ENCODE measurements around the gene GFRA1.
"Not testable (repeated sequence)": the region's sequence is repeated elsewhere in the genome, so short reads cannot be mapped to it uniquely, and the experiment has no call there.

GFRA1 gene

GRCh38 chr10:116052522-116052921 lies 220.5 kb downstream of the GFRA1 start:
- WGBS, 2 experiments (ENCODE audit: insufficient coverage in 2 of 2) = 80% methylated on average over 1 of the region's 3 CpGs; no CpG with 5 or more reads in 1 of the 2 experiments
- not testable (repeated sequence) for H3K36me3 ChIP-seq (ENCODE audit: control insufficient read depth, insufficient read depth, low read length); H3K27ac ChIP-seq (ENCODE audit: low read depth, low read length, severe bottlenecking); H3K9me3 ChIP-seq (ENCODE audit: control insufficient read depth, low read length); H3K4me1 ChIP-seq (ENCODE audit: control insufficient read depth, insufficient read depth, low read length, poor library complexity, severe bottlenecking); H3K4me3 ChIP-seq (ENCODE audit: extremely low read depth, insufficient read depth, low read length, poor library complexity, severe bottlenecking)

GRCh38 chr10:116049974-116050304 lies 223.1 kb downstream of the GFRA1 start:
- no peaks in the 10 kb centered on the region for H3K36me3 ChIP-seq (ENCODE audit: control insufficient read depth, insufficient read depth, low read length)
- H3K4me1 ChIP-seq (ENCODE audit: control insufficient read depth, insufficient read depth, low read length, poor library complexity, severe bottlenecking) = no peaks in the 10 kb centered on the region
- H3K27ac ChIP-seq (ENCODE audit: low read depth, low read length, severe bottlenecking) = no peak overlapping the region
- H3K4me3 ChIP-seq (ENCODE audit: extremely low read depth, insufficient read depth, low read length, poor library complexity, severe bottlenecking) = no peak overlapping the region
- WGBS, 2 experiments (ENCODE audit: insufficient coverage in 2 of 2) = 89 to 98% methylated on average over 4 to 5 of the region's 5 CpGs
- H3K9me3 ChIP-seq (ENCODE audit: control insufficient read depth, low read length) = no peaks in the 10 kb centered on the region

- H3K4me3 ChIP-seq (ENCODE audit: extremely low read depth, insufficient read depth, low read length, poor library complexity, severe bottlenecking) = no peak overlapping the region
- WGBS, 2 experiments (ENCODE audit: insufficient coverage in 2 of 2) = 85 to 97% methylated on average over 7 of the region's 10 CpGs
- no peak overlapping the region for H3K27ac ChIP-seq (ENCODE audit: low read depth, low read length, severe bottlenecking)
- H3K4me1 ChIP-seq (ENCODE audit: control insufficient read depth, insufficient read depth, low read length, poor library complexity, severe bottlenecking) = no peaks in the 10 kb centered on the region
- no peaks in the 10 kb centered on the region for H3K9me3 ChIP-seq (ENCODE audit: control insufficient read depth, low read length)
- no peaks in the 10 kb centered on the region for H3K36me3 ChIP-seq (ENCODE audit: control insufficient read depth, insufficient read depth, low read length)
Measured at GRCh38 chr10:116049158-116049973, 223.6 kb downstream of the GFRA1 start.

GRCh38 chr10:116045366-116046356 lies 227.3 kb downstream of the GFRA1 start:
- Histone ChIP-seq H3K36me3 (ENCODE audit: control insufficient read depth, insufficient read depth, low read length) (no peaks in the 10 kb centered on the region), H3K4me3 (ENCODE audit: extremely low read depth, insufficient read depth, low read length, poor library complexity, severe bottlenecking) (no peak overlapping the region), H3K9me3 (ENCODE audit: control insufficient read depth, low read length) (no peaks in the 10 kb centered on the region), H3K4me1 (ENCODE audit: control insufficient read depth, insufficient read depth, low read length, poor library complexity, severe bottlenecking) (no peaks in the 10 kb centered on the region), H3K27ac (ENCODE audit: low read depth, low read length, severe bottlenecking) (no peak overlapping the region)
- WGBS, 2 experiments (ENCODE audit: insufficient coverage in 2 of 2) = 89 to 92% methylated on average over 4 to 8 of the region's 13 CpGs

GRCh38 chr10:116044801-116045248 lies 228.2 kb downstream of the GFRA1 start:
- no peak overlapping the region for H3K4me3 ChIP-seq (ENCODE audit: extremely low read depth, insufficient read depth, low read length, poor library complexity, severe bottlenecking)
- 93 to 97% methylated on average over 3 of the region's 3 CpGs for WGBS, 2 experiments (ENCODE audit: insufficient coverage in 2 of 2)
- H3K9me3 ChIP-seq (ENCODE audit: control insufficient read depth, low read length) = no peaks in the 10 kb centered on the region
- no peaks in the 10 kb centered on the region for H3K36me3 ChIP-seq (ENCODE audit: control insufficient read depth, insufficient read depth, low read length)
- no peak overlapping the region for H3K27ac ChIP-seq (ENCODE audit: low read depth, low read length, severe bottlenecking)
- no peaks in the 10 kb centered on the region for H3K4me1 ChIP-seq (ENCODE audit: control insufficient read depth, insufficient read depth, low read length, poor library complexity, severe bottlenecking)

- Histone ChIP-seq H3K9me3 (ENCODE audit: control insufficient read depth, low read length) (no peaks in the 10 kb centered on the region), H3K4me3 (ENCODE audit: extremely low read depth, insufficient read depth, low read length, poor library complexity, severe bottlenecking) (no peak overlapping the region), H3K27ac (ENCODE audit: low read depth, low read length, severe bottlenecking) (no peak overlapping the region), H3K36me3 (ENCODE audit: control insufficient read depth, insufficient read depth, low read length) (no peaks in the 10 kb centered on the region), H3K4me1 (ENCODE audit: control insufficient read depth, insufficient read depth, low read length, poor library complexity, severe bottlenecking) (no peaks in the 10 kb centered on the region)
- WGBS, 2 experiments (ENCODE audit: insufficient coverage in 2 of 2) = 90% methylated on average over 6 of the region's 8 CpGs; no CpG with 5 or more reads in 1 of the 2 experiments
Measured at GRCh38 chr10:116043861-116044260, 229.1 kb downstream of the GFRA1 start.

- no peaks in the 10 kb centered on the region for H3K9me3 ChIP-seq (ENCODE audit: control insufficient read depth, low read length)
Measured at GRCh38 chr10:116043304-116043703, 229.7 kb downstream of the GFRA1 start.

GRCh38 chr10:116041948-116042347 lies 231.1 kb downstream of the GFRA1 start:
- H3K4me1 ChIP-seq (ENCODE audit: control insufficient read depth, insufficient read depth, low read length, poor library complexity, severe bottlenecking) = no peaks in the 10 kb centered on the region
- H3K4me3 ChIP-seq (ENCODE audit: extremely low read depth, insufficient read depth, low read length, poor library complexity, severe bottlenecking) = no peak overlapping the region
- H3K27ac ChIP-seq (ENCODE audit: low read depth, low read length, severe bottlenecking) = no peak overlapping the region
- H3K36me3 ChIP-seq (ENCODE audit: control insufficient read depth, insufficient read depth, low read length) = no peaks in the 10 kb centered on the region
- no peaks in the 10 kb centered on the region for H3K9me3 ChIP-seq (ENCODE audit: control insufficient read depth, low read length)
- 80 to 88% methylated on average over 4 of the region's 4 CpGs for WGBS, 2 experiments (ENCODE audit: insufficient coverage in 2 of 2)

More at GRCh38 chr10:116043304-116043703, 229.7 kb downstream of the GFRA1 start:
- Histone ChIP-seq H3K4me3 (ENCODE audit: extremely low read depth, insufficient read depth, low read length, poor library complexity, severe bottlenecking) (no peak overlapping the region), H3K27ac (ENCODE audit: low read depth, low read length, severe bottlenecking) (no peak overlapping the region), H3K36me3 (ENCODE audit: control insufficient read depth, insufficient read depth, low read length) (no peaks in the 10 kb centered on the region), H3K4me1 (ENCODE audit: control insufficient read depth, insufficient read depth, low read length, poor library complexity, severe bottlenecking) (no peaks in the 10 kb centered on the region)
- 85 to 93% methylated on average over 2 of the region's 3 CpGs for WGBS, 2 experiments (ENCODE audit: insufficient coverage in 2 of 2)

GRCh38 chr10:116039612-116040011 lies 233.4 kb downstream of the GFRA1 start:
- Histone ChIP-seq H3K9me3 (ENCODE audit: control insufficient read depth, low read length) (no peaks in the 10 kb centered on the region), H3K27ac (ENCODE audit: low read depth, low read length, severe bottlenecking) (no peak overlapping the region), H3K4me1 (ENCODE audit: control insufficient read depth, insufficient read depth, low read length, poor library complexity, severe bottlenecking) (no peaks in the 10 kb centered on the region), H3K36me3 (ENCODE audit: control insufficient read depth, insufficient read depth, low read length) (no peaks in the 10 kb centered on the region), H3K4me3 (ENCODE audit: extremely low read depth, insufficient read depth, low read length, poor library complexity, severe bottlenecking) (no peak overlapping the region)
- 93 to 100% methylated on average over 1 to 6 of the region's 6 CpGs for WGBS, 2 experiments (ENCODE audit: insufficient coverage in 2 of 2)

GRCh38 chr10:116038259-116038658 lies 234.7 kb downstream of the GFRA1 start:
- no peak overlapping the region for H3K27ac ChIP-seq (ENCODE audit: low read depth, low read length, severe bottlenecking)
- 92 to 93% methylated on average over 2 of the region's 3 CpGs for WGBS, 2 experiments (ENCODE audit: insufficient coverage in 2 of 2)
- no peaks in the 10 kb centered on the region for H3K36me3 ChIP-seq (ENCODE audit: control insufficient read depth, insufficient read depth, low read length)
- no peaks in the 10 kb centered on the region for H3K9me3 ChIP-seq (ENCODE audit: control insufficient read depth, low read length)
- no peaks in the 10 kb centered on the region for H3K4me1 ChIP-seq (ENCODE audit: control insufficient read depth, insufficient read depth, low read length, poor library complexity, severe bottlenecking)
- H3K4me3 ChIP-seq (ENCODE audit: extremely low read depth, insufficient read depth, low read length, poor library complexity, severe bottlenecking) = no peak overlapping the region

Data from mesodermal cell (in vitro differentiated cells).